CD14-positive monocyte (primary cell): ENCODE data around the gene SPATA20. TPM values are rescaled to one million over a fixed set of nuclear protein-coding genes. Genes with fewer than 3 reads are reported as not detected.

Experiments used
- DNase-seq, 3 donors: peaks; one replicate each; pipeline ENCODE4 v3.0.0-alpha.2; 2011 to 2022
- H2AFZ ChIP-seq: 2 replicates; pipeline ENCODE4 v1.6.0; 2012; ENCODE audit warnings: mild to moderate bottlenecking, low read depth, low read length, inconsistent platforms; ENCODE audit not compliant: insufficient read depth, poor library complexity, severe bottlenecking
- H3K27ac ChIP-seq, 2 donors: 1 replicate in 1 of 2; 2 replicates in 1 of 2; pipeline ENCODE4 v1.5.1; 2012 to 2013; ENCODE audit warnings: low read length in 2 of 2, control low read depth in 1 of 2, inconsistent platforms in 1 of 2, low read depth in 1 of 2, mild to moderate bottlenecking in 1 of 2
- H3K27me3 ChIP-seq, 2 donors: one replicate each; pipeline versions ENCODE4 v1.6.0 to v1.6.1; 2011 to 2013; ENCODE audit warnings: low read length in 2 of 2; ENCODE audit not compliant: control insufficient read depth in 2 of 2, insufficient read depth in 2 of 2
- H3K36me3 ChIP-seq, 2 donors: replicated peaks in 1 of 2; 1 replicate in 1 of 2; 2 replicates in 1 of 2; pipeline versions ENCODE4 v1.5.1 to v1.6.1; 2012 to 2013; ENCODE audit warnings: low read length in 2 of 2, control low read depth in 1 of 2, inconsistent platforms in 1 of 2, mild to moderate bottlenecking in 1 of 2; ENCODE audit not compliant: insufficient read depth in 2 of 2, control insufficient read depth in 1 of 2
- H3K4me1 ChIP-seq, 2 donors: 1 replicate in 1 of 2; 2 replicates in 1 of 2; pipeline versions ENCODE4 v1.5.1 to v1.6.1; 2012 to 2013; ENCODE audit warnings: low read length in 2 of 2, control low read depth in 1 of 2, inconsistent platforms in 1 of 2, mild to moderate bottlenecking in 1 of 2, moderate library complexity in 1 of 2; ENCODE audit not compliant: insufficient read depth in 2 of 2, control insufficient read depth in 1 of 2
- H3K4me2 ChIP-seq: replicated peaks from 2 replicates; pipeline ENCODE3; 2012; ENCODE audit warnings: low read length, moderate library complexity, mild to moderate bottlenecking; ENCODE audit not compliant: poor library complexity, severe bottlenecking; ENCODE audit errors: extremely low read depth
- H3K4me3 ChIP-seq, 3 experiments: fragments of 200-600 bp in 1 of 3; sonication (generic) in 1 of 3; replicated peaks in 1 of 3; 1 replicate in 2 of 3; 2 replicates in 1 of 3; pipeline ENCODE4 v1.5.1; 2011 to 2013; ENCODE audit warnings: low read length in 3 of 3, mild to moderate bottlenecking in 3 of 3, control low read depth in 2 of 3, low read depth in 2 of 3, inconsistent platforms in 1 of 3, moderate library complexity in 1 of 3
- H3K79me2 ChIP-seq: 2 replicates; pipeline ENCODE4 v1.6.0; 2012; ENCODE audit warnings: mild to moderate bottlenecking, control low read depth, inconsistent platforms, low read length, moderate library complexity; ENCODE audit not compliant: insufficient read depth
- H3K9ac ChIP-seq: 2 replicates; pipeline ENCODE4 v1.6.0; 2017; ENCODE audit warnings: low read length, mild to moderate bottlenecking; ENCODE audit not compliant: insufficient read depth, poor library complexity, severe bottlenecking
- H3K9me3 ChIP-seq, 2 donors: replicated peaks in 1 of 2; 1 replicate in 1 of 2; 2 replicates in 1 of 2; pipeline versions ENCODE4 v1.5.1 to v1.6.1; 2012 to 2013; ENCODE audit warnings: low read length in 2 of 2, control low read depth in 1 of 2; ENCODE audit not compliant: control insufficient read depth in 1 of 2, insufficient read depth in 1 of 2
- H4K20me1 ChIP-seq: 2 replicates; pipeline ENCODE4 v1.6.0; 2012; ENCODE audit warnings: mild to moderate bottlenecking, low read length, control low read depth, moderate library complexity; ENCODE audit not compliant: insufficient read depth
- H3K27ac Mint-ChIP-seq, 7 donors: one replicate each; pipeline ENCODE4 v1.8.0; 2020; ENCODE audit warnings: mild to moderate bottlenecking in 7 of 7, mixed read lengths in 7 of 7, moderate library complexity in 6 of 7, inconsistent platforms in 2 of 7
- H3K27me3 Mint-ChIP-seq, 3 donors: one replicate each; pipeline ENCODE4 v1.8.0; 2021 to 2022; ENCODE audit warnings: low read depth in 3 of 3, mild to moderate bottlenecking in 3 of 3, mixed read lengths in 3 of 3, moderate library complexity in 3 of 3, inconsistent platforms in 1 of 3
- H3K36me3 Mint-ChIP-seq, 2 donors: one replicate each; pipeline ENCODE4 v1.8.0; 2020; ENCODE audit warnings: mixed read lengths in 2 of 2, inconsistent platforms in 1 of 2, mild to moderate bottlenecking in 1 of 2
- H3K4me1 Mint-ChIP-seq: one replicate; pipeline ENCODE4 v1.8.0; 2020; ENCODE audit warnings: mild to moderate bottlenecking, mixed read lengths
- H3K4me3 Mint-ChIP-seq, 2 donors: one replicate each; pipeline ENCODE4 v1.8.0; 2020; ENCODE audit warnings: mild to moderate bottlenecking in 2 of 2, mixed read lengths in 2 of 2, moderate library complexity in 1 of 2
- H3K9me3 Mint-ChIP-seq, 7 donors: one replicate each; pipeline ENCODE4 v1.8.0; 2020 to 2022; ENCODE audit warnings: mixed read lengths in 7 of 7, mild to moderate bottlenecking in 6 of 7, moderate library complexity in 6 of 7, inconsistent platforms in 2 of 7
- CTCF ChIP-seq: fragments of 200-600 bp; IDR thresholded peaks from one replicate; pipeline ENCODE4 v1.8.0; 2022; ENCODE audit warnings: antibody characterized with exemption, mild to moderate bottlenecking
- WGBS: methylation state at CpG from one replicate; pipeline ENCODE4 v1.1.5; 2013; ENCODE audit warnings: missing lambda C conversion rate; ENCODE audit not compliant: insufficient coverage; 5-methylcytosine and 5-hydroxymethylcytosine counted together
- intact Hi-C, 2 donors: fragments of 100-400 bp; cut with micrococcal nuclease; formaldehyde crosslinking; loops; one replicate each; pipeline versions ENCODE4 v1.15.0 to v1.15.1; 2023
- polyA plus RNA-seq, 3 donors: library from polyadenylated mRNA; depleted of rRNA in 1 of 3; unstranded in 2 of 3; stranded (reverse) in 1 of 3; fragments of 300-500 nt in 2 of 3; fragments of >200 nt in 1 of 3; fragmentation: Illumina TruSeq in 2 of 3; gene quantifications; 1 replicate in 2 of 3; 2 replicates in 1 of 3; pipeline ENCODE4 v1.2.3, GENCODE V29; 2012 to 2021

The SPATA20 gene
- polyA plus RNA-seq, 3 donors: 9.3 to 37.8 (median 12.2) TPM

- H3K9ac ChIP-seq: no peak overlapping the region
- peaks cover 0 to 6% (median 2%) of the 10 kb centered on the region in 7 donors for H3K9me3 Mint-ChIP-seq
- no peaks in the 10 kb centered on the region for H3K36me3 ChIP-seq
- WGBS: 69% methylated on average over 19 of the region's 24 CpGs
- H4K20me1 ChIP-seq: no peaks in the 10 kb centered on the region
- no peak overlapping the region for H3K27ac ChIP-seq
- H3K27me3 Mint-ChIP-seq: peaks cover 38 to 53% (median 44%) of the 10 kb centered on the region in 3 donors
- TF ChIP-seq CTCF: peak; percentile 53
- H3K79me2 ChIP-seq: no peaks in the 10 kb centered on the region
- peak overlapping the region in 1 of 2 donors; percentile 81 for H3K4me3 Mint-ChIP-seq
- intact Hi-C loops: no loop called here
- peak overlapping the region in 1 of 7 donors; percentile 54 for H3K27ac Mint-ChIP-seq
- H3K27me3 ChIP-seq: peaks cover 19 to 34% of the 10 kb centered on the region in 2 donors
- H3K36me3 Mint-ChIP-seq: peaks cover 0 to 7% of the 10 kb centered on the region in 2 donors
- no peak overlapping the region for H3K4me2 ChIP-seq
- H3K4me1 ChIP-seq: peaks cover 18 to 31% of the 10 kb centered on the region in 2 donors
- no peak for DNase-seq
- H3K4me3 ChIP-seq: no peak overlapping the region
- no peaks in the 10 kb centered on the region for H3K9me3 ChIP-seq
- no peak overlapping the region for H2AFZ ChIP-seq
- H3K4me1 Mint-ChIP-seq: peaks cover 34% of the 10 kb centered on the region
Measured at GRCh38 chr17:50534222-50534978, 12.6 kb upstream of the SPATA20 start.

- Histone ChIP-seq H4K20me1 (no peaks in the 10 kb centered on the region), H3K27ac (no peak overlapping the region), H3K4me3 (no peak overlapping the region), H3K79me2 (no peaks in the 10 kb centered on the region), H3K4me1 (peaks cover 18 to 31% of the 10 kb centered on the region in 2 donors), H3K36me3 (no peaks in the 10 kb centered on the region), H3K27me3 (peaks cover 19 to 34% of the 10 kb centered on the region in 2 donors), H2AFZ (no peak overlapping the region), H3K9me3 (no peaks in the 10 kb centered on the region), H3K4me2 (no peak overlapping the region), H3K9ac (no peak overlapping the region)
- no peak for TF ChIP-seq CTCF
- peak overlapping the region in 1 of 7 donors; percentile 54 for H3K27ac Mint-ChIP-seq
- peaks cover 34% of the 10 kb centered on the region for H3K4me1 Mint-ChIP-seq
- peaks cover 0 to 6% (median 2%) of the 10 kb centered on the region in 7 donors for H3K9me3 Mint-ChIP-seq
- 83% methylated on average over 1 of the region's 2 CpGs for WGBS
- H3K4me3 Mint-ChIP-seq: peak overlapping the region in 1 of 2 donors; percentile 81
- peaks cover 0 to 7% of the 10 kb centered on the region in 2 donors for H3K36me3 Mint-ChIP-seq
- intact Hi-C loops: no loop called here
- DNase-seq: no peak
- H3K27me3 Mint-ChIP-seq: peaks cover 36 to 52% (median 46%) of the 10 kb centered on the region in 3 donors
Measured at GRCh38 chr17:50534979-50535326, 12.0 kb upstream of the SPATA20 start.
